Stimulated activated CD8-positive, alpha-beta memory T cell treated with anti-CD3 and anti-CD28 coated beads, Interleukin-12 subunit alpha, Interleukin-12 subunit beta, amount 100 ng/mL, for 24 hours (primary cell): ENCODE measurements around the gene TSPAN31.

Experiments used
- DNase-seq: peaks from one replicate; pipeline ENCODE4 v3.0.0-alpha.2; 2020; ENCODE audit errors: extremely low read depth

The TSPAN31 gene

DNA sequence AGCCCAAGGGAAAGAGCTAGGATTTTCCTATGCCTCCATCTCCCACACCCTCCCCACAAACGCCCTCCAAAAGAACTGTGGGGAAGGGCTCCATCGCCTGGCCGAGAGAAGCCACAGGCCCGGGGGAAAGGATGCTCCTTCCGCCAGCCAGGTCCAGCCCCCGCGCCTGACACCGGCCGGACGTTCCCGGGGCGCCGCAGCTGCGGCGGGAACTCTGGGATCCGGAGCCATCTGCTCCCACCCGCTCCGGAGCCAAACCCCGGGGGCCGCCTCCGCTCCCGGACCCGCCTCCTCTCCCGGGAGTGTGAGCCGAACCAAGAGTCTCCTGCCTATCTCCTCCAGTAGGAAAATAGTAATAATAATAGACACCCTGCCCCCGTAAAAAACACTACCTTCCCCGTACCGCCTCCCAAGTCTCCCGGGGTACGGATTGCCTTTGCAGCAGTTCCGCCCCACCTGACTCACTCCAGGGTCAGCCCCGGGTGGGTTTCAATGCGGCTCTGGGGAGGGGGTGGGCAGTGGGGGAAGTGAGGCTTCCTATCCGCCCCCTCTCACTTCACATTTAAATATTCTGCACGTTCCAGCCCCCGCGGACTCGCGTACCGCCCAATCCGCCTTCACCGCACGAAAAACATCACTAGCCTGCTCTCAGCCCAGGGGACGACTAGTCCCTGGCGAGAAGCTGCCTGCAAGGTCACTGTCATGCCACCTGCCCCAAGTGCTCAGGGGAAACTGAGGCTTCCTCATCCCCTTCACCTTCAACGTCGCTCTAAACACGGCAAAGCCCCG, 8.7 kb upstream of the TSPAN31 start:
- DNase-seq: no peak

- DNase-seq: no peak
Observed at GRCh38 chr12:57736741-57737466, 7.9 kb upstream of the TSPAN31 start.

GRCh38 chr12:57737467-57738460, 7.1 kb upstream of the TSPAN31 start:
- no peak for DNase-seq

GRCh38 chr12:57738661-57739237, 6.1 kb upstream of the TSPAN31 start, which contains the start of gene AGAP2:
Gene AGAP2, minus strand, starts transcription at chr12:57738742. Its CDS starts 496 bp downstream, at chr12:57738246.
- DNase-seq: no peak

- DNase-seq: no peak
Observed at GRCh38 chr12:57739387-57739786, 5.5 kb upstream of the TSPAN31 start.

DNA sequence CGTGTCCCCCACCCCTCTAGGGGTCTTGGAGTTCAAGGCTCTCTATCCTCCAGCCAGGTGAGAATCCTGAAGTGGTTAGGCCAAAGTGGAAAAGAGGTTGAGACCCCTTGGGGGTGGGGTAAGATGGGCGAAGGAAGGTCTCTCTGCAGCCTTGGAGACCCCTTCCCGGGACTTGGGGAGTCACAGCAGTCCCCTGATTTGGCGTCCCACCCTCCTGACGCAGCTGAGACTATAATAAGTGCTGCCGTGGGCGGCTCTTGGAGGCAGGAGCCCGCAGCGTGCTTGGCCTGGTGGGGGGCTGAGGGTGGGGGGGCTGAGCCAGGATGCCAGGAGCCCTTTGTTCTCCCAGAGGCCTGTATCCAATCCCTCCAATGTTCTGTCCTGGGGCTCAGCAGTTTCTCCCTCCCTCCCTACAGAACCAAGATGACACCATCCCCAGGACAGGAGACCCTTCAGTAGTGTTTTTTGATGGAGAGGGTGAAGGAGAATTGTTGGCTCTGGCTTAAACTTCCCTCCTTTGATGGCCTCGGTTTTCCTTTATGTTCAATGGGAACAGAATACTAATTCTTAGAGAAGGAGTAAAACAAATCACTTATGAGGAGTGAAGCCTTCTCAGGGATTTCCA, 4.8 kb upstream of the TSPAN31 start:
- DNase-seq: no peak

GRCh38 chr12:57740656-57741412, 4.0 kb upstream of the TSPAN31 start:
- DNase-seq: no peak

DNA sequence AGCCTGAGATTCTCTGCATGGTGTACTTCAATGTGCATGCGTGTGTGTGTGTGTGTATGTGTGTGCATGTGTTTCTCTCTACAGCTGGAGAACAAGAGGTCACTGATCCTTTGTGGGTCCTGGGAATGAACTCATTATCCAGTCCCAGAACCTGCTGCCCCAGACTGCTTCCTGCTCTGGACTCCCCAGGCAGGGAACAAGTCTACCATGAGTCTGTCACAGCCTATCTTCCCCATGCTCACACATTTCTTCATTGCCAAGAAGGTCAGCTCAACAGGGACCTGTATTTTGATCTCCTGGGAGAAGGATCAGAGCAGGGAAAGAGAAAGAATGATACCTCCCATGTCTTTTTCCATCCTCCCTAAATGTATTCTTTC, 3.4 kb upstream of the TSPAN31 start:
- no peak for DNase-seq

GRCh38 chr12:57741844-57742738, 2.7 kb upstream of the TSPAN31 start:
- DNase-seq: no peak

DNA sequence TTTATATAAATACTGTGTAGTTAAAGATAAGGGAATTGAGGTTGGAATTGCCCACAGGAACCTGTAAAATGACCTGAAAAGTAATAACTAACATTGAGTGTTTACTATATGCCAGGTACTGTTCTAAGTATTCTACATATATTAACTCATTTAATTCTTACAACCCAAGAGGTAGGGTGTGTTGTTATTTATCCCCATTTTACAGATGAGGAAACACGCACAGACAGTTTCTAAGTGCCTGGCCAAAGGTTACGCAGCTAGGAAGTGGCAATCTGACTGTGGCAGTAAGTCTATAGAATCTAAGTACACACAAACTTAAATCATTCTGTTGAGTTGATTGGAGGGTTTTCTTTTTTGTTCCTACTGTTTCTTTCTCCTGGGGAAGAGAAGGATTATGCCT, 1.1 kb upstream of the TSPAN31 start:
- DNase-seq: no peak

GRCh38 chr12:57744194-57744776, 554 bp upstream of the TSPAN31 start:
- no peak for DNase-seq

- no peak for DNase-seq
Observed at GRCh38 chr12:57745485-57745881, 644 bp downstream of the TSPAN31 start.

GRCh38 chr12:57746025-57746424, 1.2 kb downstream of the TSPAN31 start:
- DNase-seq: no peak

- DNase-seq: no peak
Observed at GRCh38 chr12:57749061-57749460, 4.2 kb downstream of the TSPAN31 start.

DNA sequence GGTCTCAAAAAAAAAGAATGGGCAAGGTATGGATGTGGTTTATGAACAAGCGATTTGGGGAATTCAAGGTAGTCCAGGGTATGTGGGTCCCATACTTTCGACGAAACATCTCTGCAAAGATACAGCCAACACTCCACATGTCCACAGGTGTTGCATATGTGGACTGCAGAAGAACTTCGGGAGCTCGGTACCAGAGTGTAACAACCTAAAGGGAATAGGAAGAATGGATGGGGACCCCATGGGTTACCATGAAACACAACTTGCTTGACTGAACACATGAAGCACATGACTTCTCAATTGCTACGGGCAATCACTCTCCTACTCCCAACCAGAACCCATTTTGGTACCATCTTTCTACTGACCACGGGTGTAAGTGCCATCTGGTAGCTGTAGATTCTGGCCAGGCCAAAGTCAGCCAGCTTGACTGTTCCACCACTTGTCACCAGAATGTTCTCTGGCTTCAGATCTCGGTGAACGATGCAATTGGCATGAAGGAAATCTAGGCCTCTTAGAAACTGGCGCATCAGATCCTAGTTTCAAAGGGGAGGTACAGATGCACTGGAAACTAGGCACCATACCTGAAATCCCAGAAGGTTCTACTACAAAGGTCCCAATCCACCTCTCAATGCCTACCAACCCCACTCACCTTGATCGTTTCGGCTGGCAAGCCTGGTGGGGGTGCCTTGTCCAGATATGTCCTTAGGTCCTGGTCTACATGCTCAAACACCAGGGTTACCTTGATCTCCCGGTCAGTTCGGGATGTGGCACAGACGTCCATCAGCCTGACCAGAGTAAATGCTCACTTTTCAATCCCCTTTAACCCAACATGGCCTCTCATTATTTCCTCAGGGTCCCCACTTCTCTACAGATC, 6.0 kb downstream of the TSPAN31 start:
- DNase-seq: no peak

DNA sequence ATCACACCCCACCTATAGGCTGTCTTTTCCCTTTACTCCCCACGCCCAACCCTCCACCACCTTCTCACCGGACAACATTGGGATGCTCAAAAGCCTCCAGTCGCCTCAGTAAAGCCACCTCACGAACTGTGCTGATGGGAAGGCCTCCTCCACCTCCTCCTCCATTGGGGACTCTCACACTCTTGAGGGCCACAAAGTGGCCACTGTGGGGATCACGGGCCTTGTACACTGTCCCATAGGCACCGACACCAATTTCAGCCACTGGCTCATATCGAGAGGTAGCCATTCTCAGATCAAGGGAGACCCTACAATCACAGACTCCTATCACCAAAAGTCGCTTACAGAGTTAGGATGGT, 6.6 kb downstream of the TSPAN31 start:
- no peak for DNase-seq

GRCh38 chr12:57751788-57752667, 7.2 kb downstream of the TSPAN31 start, which contains the start of gene CDK4:
Gene CDK4, minus strand, starts transcription at chr12:57752310. Its CDS starts 593 bp downstream, at chr12:57751717.
- peak; percentile 98 for DNase-seq
